Parathyroid adenoma (tissue), 2 donors: ENCODE data around the gene PLPP4.

ENCODE experiments used
- H2AFZ ChIP-seq: fragments of 300-600 bp; sonication (generic); one replicate; pipeline ENCODE4 v1.7.0; 2017; ENCODE audit warnings: antibody characterized with exemption, mild to moderate bottlenecking
- H3K27ac ChIP-seq: fragments of 300-600 bp; sonication (generic); one replicate; pipeline ENCODE4 v1.7.0; 2017
- H3K27me3 ChIP-seq: fragments of 300-600 bp; sonication (generic); one replicate; pipeline ENCODE4 v1.7.0; 2017; ENCODE audit warnings: low read length; ENCODE audit not compliant: control insufficient read depth, insufficient read depth
- H3K36me3 ChIP-seq: fragments of 300-600 bp; sonication (generic); one replicate; pipeline ENCODE4 v1.7.0; 2017; ENCODE audit warnings: low read length; ENCODE audit not compliant: control insufficient read depth, insufficient read depth
- H3K4me1 ChIP-seq: fragments of 300-600 bp; sonication (generic); one replicate; pipeline ENCODE4 v1.7.0; 2017; ENCODE audit warnings: control low read depth
- H3K4me2 ChIP-seq: fragments of 300-600 bp; sonication (generic); one replicate; pipeline ENCODE4 v1.7.0; 2017; ENCODE audit warnings: low read length
- H3K4me3 ChIP-seq: fragments of 300-600 bp; sonication (generic); one replicate; pipeline ENCODE4 v1.7.0; 2017; ENCODE audit warnings: low read depth, low read length
- H3K79me2 ChIP-seq: fragments of 300-600 bp; sonication (generic); one replicate; pipeline ENCODE4 v1.7.0; 2017; ENCODE audit warnings: control low read depth
- H3K9ac ChIP-seq: fragments of 300-600 bp; sonication (generic); one replicate; pipeline ENCODE4 v1.7.0; 2017; ENCODE audit warnings: mild to moderate bottlenecking
- H3K9me3 ChIP-seq: fragments of 300-600 bp; sonication (generic); one replicate; pipeline ENCODE4 v1.7.0; 2017; ENCODE audit warnings: low read length; ENCODE audit not compliant: control insufficient read depth
- CTCF ChIP-seq: fragments of 300-600 bp; sonication (generic); IDR thresholded peaks from one replicate; pipeline ENCODE4 v1.7.0; 2017; ENCODE audit warnings: antibody characterized with exemption, mild to moderate bottlenecking
- donor health status: primary hyperparathyroidism.

Gene PLPP4

DNA sequence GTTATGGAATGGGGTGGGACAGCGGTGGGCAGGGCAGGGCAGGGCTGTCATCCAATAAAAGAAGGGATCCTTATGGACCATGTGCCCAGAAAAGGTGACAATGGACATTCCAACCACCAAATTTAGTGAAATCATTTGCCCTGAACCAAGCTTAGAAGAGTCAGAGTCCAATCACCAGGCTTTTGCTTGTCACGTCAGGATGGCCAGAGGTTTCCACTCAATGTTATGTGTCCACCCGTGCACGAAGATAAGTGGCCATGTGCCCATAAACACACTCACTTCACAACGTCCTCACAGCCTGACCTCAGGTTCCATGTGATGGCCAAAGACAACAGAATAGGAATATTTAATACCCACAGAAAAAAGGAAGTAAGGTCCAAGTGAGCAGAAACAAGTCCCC is 36.6 kb upstream of the PLPP4 start:
- Histone ChIP-seq H3K27me3 (no peaks in the 10 kb centered on the region), H3K27ac (no peak overlapping the region), H3K79me2 (no peaks in the 10 kb centered on the region), H3K9me3 (no peaks in the 10 kb centered on the region), H3K4me1 (no peaks in the 10 kb centered on the region), H3K36me3 (no peaks in the 10 kb centered on the region), H3K9ac (no peak overlapping the region), H3K4me2 (no peak overlapping the region), H2AFZ (no peak overlapping the region), H3K4me3 (no peak overlapping the region)
- TF ChIP-seq CTCF = no peak

GRCh38 chr10:120421250-120421649 is 35.8 kb upstream of the PLPP4 start:
- no peaks in the 10 kb centered on the region for H3K9me3 ChIP-seq

DNA sequence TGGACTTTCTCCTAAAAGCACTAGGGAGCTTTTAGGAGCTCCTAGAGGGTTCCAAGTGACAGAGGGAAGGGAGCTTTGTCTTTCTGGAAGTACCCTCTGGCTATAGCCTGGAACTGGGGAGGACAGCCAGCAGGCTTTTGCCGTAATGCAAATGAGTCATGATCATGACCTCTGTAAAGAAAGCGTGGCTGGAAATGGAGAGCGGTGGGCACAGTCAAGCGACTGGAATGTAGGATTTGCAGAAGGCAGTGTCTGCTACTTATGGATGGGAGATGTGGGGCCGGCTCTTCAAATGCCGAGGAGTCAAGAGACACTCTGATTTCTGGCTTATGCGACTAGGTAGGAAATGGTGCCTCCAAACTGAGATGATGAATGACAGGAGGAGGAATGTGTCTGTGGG is 34.6 kb upstream of the PLPP4 start:
- Histone ChIP-seq H3K36me3 (no peaks in the 10 kb centered on the region), H3K27me3 (no peaks in the 10 kb centered on the region), H3K4me3 (no peak overlapping the region), H3K4me1 (no peaks in the 10 kb centered on the region), H2AFZ (no peak overlapping the region), H3K79me2 (no peaks in the 10 kb centered on the region), H3K4me2 (no peak overlapping the region), H3K9ac (no peak overlapping the region), H3K27ac (no peak overlapping the region), H3K9me3 (no peaks in the 10 kb centered on the region)
- TF ChIP-seq CTCF = no peak

More at GRCh38 chr10:120421250-120421649, 35.8 kb upstream of the PLPP4 start:
- no peak for TF ChIP-seq CTCF
- Histone ChIP-seq H2AFZ (no peak overlapping the region), H3K4me3 (no peak overlapping the region), H3K4me2 (no peak overlapping the region), H3K4me1 (no peaks in the 10 kb centered on the region), H3K9ac (no peak overlapping the region), H3K27ac (no peak overlapping the region), H3K36me3 (no peaks in the 10 kb centered on the region), H3K27me3 (no peaks in the 10 kb centered on the region), H3K79me2 (no peaks in the 10 kb centered on the region)

DNA sequence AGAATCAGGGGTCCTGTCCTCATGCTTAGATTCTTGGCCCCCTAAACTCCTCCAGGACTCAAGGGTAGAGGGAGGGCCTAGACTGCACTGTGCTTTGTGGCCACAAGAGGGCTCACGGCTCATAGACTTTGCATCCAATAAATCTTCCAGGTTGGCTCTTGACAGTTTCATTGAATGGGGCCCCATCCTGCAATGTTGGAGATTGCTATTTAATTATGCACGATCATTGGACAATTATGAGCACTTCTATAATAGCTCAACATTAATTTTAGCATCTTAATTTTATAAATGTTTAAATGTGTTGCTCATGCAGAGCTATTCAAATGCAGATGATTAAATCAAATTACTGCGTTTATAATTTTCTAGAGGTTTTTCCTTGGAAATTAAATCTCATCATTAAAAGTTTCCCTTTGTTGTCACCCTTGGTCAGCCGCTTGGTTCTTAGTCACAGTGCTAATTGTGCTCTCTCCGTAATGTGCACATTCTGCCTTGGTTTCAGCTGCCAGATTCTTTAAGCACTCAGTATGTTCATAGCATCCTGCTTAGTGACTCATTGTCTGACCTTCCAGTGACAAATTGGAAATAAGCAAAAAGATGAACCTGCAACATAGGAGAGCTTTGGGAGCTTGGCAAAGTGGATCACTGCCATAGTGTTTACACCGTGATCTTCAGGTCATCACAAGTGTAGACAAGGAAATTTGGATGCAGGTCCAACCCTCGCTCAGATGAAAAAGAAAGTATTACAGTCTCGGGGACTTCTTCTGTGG is 33.4 kb upstream of the PLPP4 start:
- Histone ChIP-seq H3K27ac (no peak overlapping the region), H3K4me2 (no peak overlapping the region), H3K4me1 (no peaks in the 10 kb centered on the region), H3K9me3 (no peaks in the 10 kb centered on the region), H2AFZ (no peak overlapping the region), H3K36me3 (no peaks in the 10 kb centered on the region), H3K79me2 (no peaks in the 10 kb centered on the region), H3K9ac (no peak overlapping the region), H3K4me3 (no peak overlapping the region), H3K27me3 (no peaks in the 10 kb centered on the region)
- peak; percentile 72 for TF ChIP-seq CTCF

- no peak for TF ChIP-seq CTCF
- no peaks in the 10 kb centered on the region for H3K9me3 ChIP-seq
- no peak overlapping the region for H3K4me3 ChIP-seq
- H2AFZ ChIP-seq = no peak overlapping the region
- H3K36me3 ChIP-seq = no peaks in the 10 kb centered on the region
- H3K4me2 ChIP-seq = no peak overlapping the region
- no peak overlapping the region for H3K9ac ChIP-seq
- no peaks in the 10 kb centered on the region for H3K79me2 ChIP-seq
- no peak overlapping the region for H3K27ac ChIP-seq
- no peaks in the 10 kb centered on the region for H3K4me1 ChIP-seq
- H3K27me3 ChIP-seq = no peaks in the 10 kb centered on the region
These were observed 32.9 kb upstream of the PLPP4 start for GRCh38 chr10:120424198-120424464.
